HCT116 (cell line): ENCODE data around the gene PACRG.

ENCODE experiments used
- EZH2 ChIP-seq: fragments of 200-600 bp; sonication (generic); IDR thresholded peaks from 2 replicates; pipeline ENCODE4 v1.6.1; 2017; ENCODE audit warnings: antibody characterized with exemption, mixed run types
- POLR2A ChIP-seq: IDR thresholded peaks from 2 replicates; pipeline ENCODE4 v1.7.0; 2011; ENCODE audit warnings: borderline replicate concordance; ENCODE audit not compliant: insufficient read depth, insufficient read length; ENCODE audit errors: extremely low read depth
- POLR2AphosphoS5 ChIP-seq: IDR thresholded peaks from 2 replicates; pipeline ENCODE4 v1.6.1; 2011; ENCODE audit warnings: mild to moderate bottlenecking, low read depth, low read length, moderate library complexity
- SP1 ChIP-seq: IDR thresholded peaks from 2 replicates; pipeline ENCODE4 v1.6.1; 2012; ENCODE audit warnings: low read depth
- TCF7L2 ChIP-seq: IDR thresholded peaks from 2 replicates; pipeline ENCODE4 v1.7.0; 2011; ENCODE audit warnings: borderline replicate concordance, inconsistent platforms; ENCODE audit not compliant: insufficient read depth, insufficient read length; ENCODE audit errors: extremely low read depth
- TF ChIP-seq, protein P1 (sequence below), 3 experiments: fragments of 200-600 bp in 1 of 3; sonication (generic) in 1 of 3; IDR thresholded peaks in 2 of 3; conservative IDR thresholded peaks in 1 of 3; 2 replicates each; pipeline ENCODE4 v1.5.1; 2012 to 2017; ENCODE audit warnings: low read depth in 2 of 3, low read length in 2 of 3, antibody characterized with exemption in 1 of 3, borderline replicate concordance in 1 of 3, control low read depth in 1 of 3, mild to moderate bottlenecking in 1 of 3, mixed read lengths in 1 of 3, mixed run types in 1 of 3, moderate library complexity in 1 of 3; ENCODE audit not compliant: insufficient read depth in 1 of 3

DNA sequence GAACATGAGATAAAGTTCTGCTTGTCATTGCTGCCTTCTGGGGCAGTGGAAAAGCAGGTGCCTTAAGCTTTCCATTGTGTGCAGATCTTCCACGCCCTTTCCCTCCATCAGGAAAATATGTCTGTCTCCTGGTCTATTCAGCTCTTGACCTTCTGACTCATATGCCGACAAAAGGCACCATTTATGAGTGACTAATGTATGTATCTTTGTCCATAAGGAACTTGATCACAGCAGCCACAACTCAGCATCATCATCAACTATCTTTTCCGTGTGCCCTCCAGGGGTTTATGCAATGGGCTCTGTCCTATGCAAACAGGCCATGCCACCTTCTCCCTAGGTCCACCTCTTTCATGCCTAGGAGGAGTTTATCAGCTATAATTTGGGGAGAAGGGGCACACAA is 584.1 kb downstream of the PACRG start:
- TF ChIP-seq TCF7L2 (peak; percentile 85), EZH2 (no peak), SP1 (no peak), POLR2AphosphoS5 (no peak), POLR2A (no peak)
- TF ChIP-seq, protein P1, sequence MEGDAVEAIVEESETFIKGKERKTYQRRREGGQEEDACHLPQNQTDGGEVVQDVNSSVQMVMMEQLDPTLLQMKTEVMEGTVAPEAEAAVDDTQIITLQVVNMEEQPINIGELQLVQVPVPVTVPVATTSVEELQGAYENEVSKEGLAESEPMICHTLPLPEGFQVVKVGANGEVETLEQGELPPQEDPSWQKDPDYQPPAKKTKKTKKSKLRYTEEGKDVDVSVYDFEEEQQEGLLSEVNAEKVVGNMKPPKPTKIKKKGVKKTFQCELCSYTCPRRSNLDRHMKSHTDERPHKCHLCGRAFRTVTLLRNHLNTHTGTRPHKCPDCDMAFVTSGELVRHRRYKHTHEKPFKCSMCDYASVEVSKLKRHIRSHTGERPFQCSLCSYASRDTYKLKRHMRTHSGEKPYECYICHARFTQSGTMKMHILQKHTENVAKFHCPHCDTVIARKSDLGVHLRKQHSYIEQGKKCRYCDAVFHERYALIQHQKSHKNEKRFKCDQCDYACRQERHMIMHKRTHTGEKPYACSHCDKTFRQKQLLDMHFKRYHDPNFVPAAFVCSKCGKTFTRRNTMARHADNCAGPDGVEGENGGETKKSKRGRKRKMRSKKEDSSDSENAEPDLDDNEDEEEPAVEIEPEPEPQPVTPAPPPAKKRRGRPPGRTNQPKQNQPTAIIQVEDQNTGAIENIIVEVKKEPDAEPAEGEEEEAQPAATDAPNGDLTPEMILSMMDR (IDR thresholded peaks at IDR 0.05 in 2 of 3, conservative IDR thresholded peaks at IDR 0.05 in 1 of 3; ENCODE audit: borderline replicate concordance in 1 of 3, insufficient read depth in 1 of 3, low read depth in 2 of 3, low read length in 2 of 3): no peak
